Nephron progenitor cell (in vitro differentiated cells): ENCODE results near the gene SLC15A3.
A peak's percentile ranks its signal among the peaks of the same experiment; 100 is the strongest.

Experiments
- DNase-seq: peaks from one replicate; pipeline ENCODE4 v3.0.0; 2021
- H3K27ac Mint-ChIP-seq: 2 replicates; pipeline ENCODE4 v1.8.0; 2021; ENCODE audit warnings: mild to moderate bottlenecking, moderate library complexity, mixed read lengths
- H3K27me3 Mint-ChIP-seq: 2 replicates; pipeline ENCODE4 v1.8.0; 2021; ENCODE audit warnings: mild to moderate bottlenecking, low read depth, mixed read lengths; ENCODE audit not compliant: poor library complexity
- H3K36me3 Mint-ChIP-seq: 2 replicates; pipeline ENCODE4 v1.8.0; 2021; ENCODE audit warnings: low read depth, mixed read lengths
- H3K4me1 Mint-ChIP-seq: 2 replicates; pipeline ENCODE4 v1.8.0; 2021; ENCODE audit warnings: mixed read lengths
- H3K4me3 Mint-ChIP-seq: 2 replicates; pipeline ENCODE4 v1.8.0; 2021; ENCODE audit warnings: mild to moderate bottlenecking, moderate library complexity, mixed read lengths
- H3K9me3 Mint-ChIP-seq: 2 replicates; pipeline ENCODE4 v1.8.0; 2021; ENCODE audit warnings: mild to moderate bottlenecking, moderate library complexity, mixed read lengths
- CTCF ChIP-seq: fragments of 200-600 bp; sonication (generic); IDR thresholded peaks from 2 replicates; pipeline ENCODE4 v1.5.0; 2021; ENCODE audit warnings: antibody characterized with exemption

Gene SLC15A3

GRCh38 chr11:60918251-60918938 is 33.6 kb downstream of the SLC15A3 start:
- no peak overlapping the region for H3K4me3 Mint-ChIP-seq
- H3K27ac Mint-ChIP-seq: no peak overlapping the region
- peaks cover 69% of the 10 kb centered on the region for H3K4me1 Mint-ChIP-seq
- peaks cover 39% of the 10 kb centered on the region for H3K36me3 Mint-ChIP-seq
- no peak for TF ChIP-seq CTCF
- H3K9me3 Mint-ChIP-seq: no peaks in the 10 kb centered on the region
- peaks cover 8% of the 10 kb centered on the region for H3K27me3 Mint-ChIP-seq
- no peak for DNase-seq

- Mint-ChIP-seq H3K9me3 (no peaks in the 10 kb centered on the region), H3K4me1 (peaks cover 71% of the 10 kb centered on the region), H3K4me3 (no peak overlapping the region), H3K27me3 (peaks cover 5% of the 10 kb centered on the region), H3K27ac (no peak overlapping the region), H3K36me3 (peaks cover 35% of the 10 kb centered on the region)
- DNase-seq: no peak
- TF ChIP-seq CTCF: no peak
Observed at GRCh38 chr11:60917267-60917666, 34.7 kb downstream of the SLC15A3 start.

- Mint-ChIP-seq H3K9me3 (no peaks in the 10 kb centered on the region), H3K4me1 (peaks cover 71% of the 10 kb centered on the region), H3K4me3 (peak overlapping the region; percentile 38), H3K27ac (no peak overlapping the region), H3K27me3 (peaks cover 4% of the 10 kb centered on the region), H3K36me3 (peaks cover 32% of the 10 kb centered on the region)
- no peak for DNase-seq
- no peak for TF ChIP-seq CTCF
Observed at GRCh38 chr11:60916669-60917206, 35.2 kb downstream of the SLC15A3 start.

- peaks cover 20% of the 10 kb centered on the region for H3K36me3 Mint-ChIP-seq
- peaks cover 5% of the 10 kb centered on the region for H3K27me3 Mint-ChIP-seq
- DNase-seq: peak; percentile 57
- peaks cover 69% of the 10 kb centered on the region for H3K4me1 Mint-ChIP-seq
- no peak overlapping the region for H3K27ac Mint-ChIP-seq
- peaks cover 3% of the 10 kb centered on the region for H3K9me3 Mint-ChIP-seq
- TF ChIP-seq CTCF: no peak
- peak overlapping the region; percentile 91 for H3K4me3 Mint-ChIP-seq
Observed at GRCh38 chr11:60915248-60915914, 36.6 kb downstream of the SLC15A3 start.

- no peak for DNase-seq
- H3K4me1 Mint-ChIP-seq: peaks cover 67% of the 10 kb centered on the region
- peak overlapping the region; percentile 91 for H3K4me3 Mint-ChIP-seq
- H3K27me3 Mint-ChIP-seq: peaks cover 9% of the 10 kb centered on the region
- H3K9me3 Mint-ChIP-seq: peaks cover 10% of the 10 kb centered on the region
- H3K36me3 Mint-ChIP-seq: peaks cover 14% of the 10 kb centered on the region
- peak overlapping the region; percentile 53 for H3K27ac Mint-ChIP-seq
- TF ChIP-seq CTCF: no peak
Observed at GRCh38 chr11:60914633-60915247, 37.2 kb downstream of the SLC15A3 start.
